NCI-H2227 treated with DMSO at 0.1 percent for 48 hours (cell line): ENCODE results near the gene CHMP6.

ENCODE experiments used
- DNase-seq: peaks from one replicate; lab custom pipeline; 2025; lab: John Stamatoyannopoulos, UW

CHMP6 gene

DNA sequence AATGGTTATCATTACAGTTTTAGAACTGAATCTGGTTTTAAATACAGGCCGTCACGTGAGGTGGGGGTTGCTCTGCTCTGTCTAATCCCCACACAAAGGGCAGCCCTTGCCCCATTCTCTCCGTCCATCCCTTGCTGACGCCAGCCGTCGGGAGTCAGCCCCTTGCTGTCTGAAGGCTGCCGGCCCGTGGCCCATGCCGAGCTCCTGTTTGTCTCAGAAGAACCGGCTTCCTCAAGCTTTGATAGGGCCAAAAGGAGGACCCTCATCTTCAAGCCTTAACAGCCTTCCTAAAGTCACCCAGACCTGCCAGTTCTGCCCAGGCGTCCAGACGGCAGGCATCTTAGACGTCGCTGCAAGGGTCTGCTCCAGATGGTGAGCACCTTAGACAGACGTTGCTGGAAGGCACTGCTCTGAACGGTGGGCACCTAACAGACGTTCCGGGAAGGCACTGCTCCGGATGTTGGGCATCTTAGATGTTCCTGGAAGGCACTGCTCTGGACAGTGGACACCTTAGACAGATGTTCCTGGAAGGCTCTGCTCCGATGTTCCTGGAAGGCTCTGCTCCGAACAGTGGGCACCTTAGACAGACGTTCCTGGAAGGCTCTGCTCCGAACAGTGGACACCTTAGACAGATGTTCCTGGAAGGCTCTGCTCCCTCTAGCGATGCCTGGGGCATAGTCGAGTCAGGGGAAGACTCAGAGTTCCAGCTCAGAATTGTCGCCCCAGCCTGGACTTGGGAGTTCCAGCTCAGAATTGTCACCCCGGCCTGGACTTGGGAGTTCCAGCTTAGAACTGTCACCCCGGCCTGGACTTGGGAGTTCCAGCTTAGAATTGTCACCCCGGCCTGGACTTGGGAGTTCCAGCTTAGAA is 35.1 kb upstream of the CHMP6 start:
- no peak for DNase-seq

- no peak for DNase-seq
These were observed 34.1 kb upstream of the CHMP6 start for GRCh38 chr17:80957461-80957941.

DNA sequence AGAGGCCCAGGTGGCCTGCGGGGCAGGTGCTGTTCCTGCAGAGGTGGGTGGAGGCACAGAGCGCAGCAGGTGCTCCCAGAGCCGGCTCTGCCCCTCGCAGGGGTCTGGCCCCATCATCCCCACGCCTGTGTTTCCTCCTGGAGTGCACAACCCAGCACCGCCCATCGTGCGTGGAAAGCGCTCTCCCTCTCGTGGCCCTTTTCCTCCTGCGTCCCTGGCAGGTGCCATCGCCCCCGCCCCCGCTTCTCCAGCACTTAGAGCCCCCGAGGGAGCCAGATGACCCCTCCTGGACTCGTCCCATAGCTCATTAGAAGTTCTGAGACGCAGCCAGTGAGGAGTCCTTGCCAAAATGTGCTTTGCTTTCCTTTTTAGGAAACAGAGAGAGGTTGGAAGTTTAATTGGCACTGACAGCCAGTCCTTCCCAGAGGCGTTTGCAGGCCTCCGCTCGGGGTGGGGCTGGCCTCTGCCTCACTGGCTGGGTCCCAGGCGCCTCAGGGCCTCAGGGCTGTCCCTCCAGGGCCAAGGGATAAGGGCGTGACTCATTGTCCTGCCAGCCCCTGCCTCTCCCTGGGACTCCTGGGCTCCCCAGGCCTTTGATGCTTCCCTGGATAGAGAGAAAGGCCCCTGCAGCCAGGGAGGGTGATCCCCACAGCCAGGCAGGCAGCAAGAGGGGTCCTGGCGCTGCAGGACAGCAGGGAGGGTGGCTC is 32.2 kb upstream of the CHMP6 start:
- DNase-seq = no peak

DNA sequence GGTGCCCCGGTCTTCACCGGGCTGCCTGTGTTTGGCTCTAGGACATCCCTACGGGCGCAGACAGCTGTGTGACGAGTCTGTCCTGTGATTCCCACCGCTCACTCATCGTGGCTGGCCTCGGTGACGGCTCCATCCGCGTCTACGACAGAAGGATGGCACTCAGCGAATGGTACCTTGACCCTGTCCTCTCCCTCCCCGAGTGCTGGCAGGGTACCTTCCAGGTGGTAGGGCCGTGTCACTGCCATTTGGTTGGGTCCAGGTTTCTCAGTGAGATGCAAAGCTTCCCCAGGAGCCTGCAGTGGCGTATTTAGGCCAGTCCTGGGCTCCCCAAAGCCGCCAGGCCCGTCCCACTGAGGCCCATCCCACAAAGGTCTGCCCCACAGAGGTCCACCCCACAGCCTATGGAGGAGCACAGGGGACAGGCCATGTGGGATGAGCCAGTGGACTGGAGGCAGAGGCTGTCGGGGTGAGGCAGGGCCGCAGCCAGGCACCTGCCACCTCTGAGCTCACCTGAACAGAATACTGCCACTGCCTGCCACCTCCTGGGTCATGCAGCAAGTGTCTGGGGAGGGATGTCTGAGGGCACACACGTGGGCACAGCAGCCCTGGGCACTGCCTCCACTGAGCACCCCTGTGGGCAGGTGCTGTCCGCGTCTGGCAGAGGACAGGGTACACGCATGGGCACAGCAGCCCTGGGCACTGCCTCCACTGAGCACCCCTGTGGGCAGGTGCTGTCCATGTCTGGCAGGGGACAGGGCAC is 31.4 kb upstream of the CHMP6 start:
- DNase-seq = no peak

DNA sequence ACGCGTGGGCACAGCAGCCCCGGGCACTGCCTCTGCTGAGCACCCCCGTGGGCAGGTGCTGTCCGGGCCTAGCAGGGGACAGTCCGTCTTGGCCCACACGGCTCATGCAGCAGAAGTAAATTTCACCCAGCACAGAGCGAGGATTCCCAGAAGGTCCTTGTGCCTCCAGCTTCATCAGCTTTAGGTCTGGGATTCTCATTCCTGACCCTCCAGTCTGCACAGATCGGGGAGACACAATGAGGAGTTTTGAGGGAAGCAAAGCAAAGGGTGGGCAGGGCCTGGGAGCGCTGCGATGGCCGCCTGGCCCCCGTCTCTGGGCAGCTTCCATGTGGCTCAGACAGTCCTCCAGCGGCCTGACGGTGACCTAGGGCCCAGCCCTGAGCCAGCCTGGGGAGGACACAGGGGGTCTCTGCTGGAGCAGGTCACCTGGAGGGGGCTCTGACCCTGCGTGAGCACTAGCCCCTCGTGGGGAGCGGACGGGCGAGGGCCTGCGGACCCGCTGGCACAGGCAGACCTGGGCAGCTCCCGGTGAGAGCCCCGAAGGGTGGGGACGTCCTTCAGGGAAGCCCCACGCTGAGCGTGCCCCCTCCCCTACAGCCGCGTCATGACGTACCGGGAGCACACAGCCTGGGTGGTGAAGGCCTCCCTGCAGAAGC is 30.7 kb upstream of the CHMP6 start:
- DNase-seq = no peak

GRCh38 chr17:80961541-80962330 is 29.9 kb upstream of the CHMP6 start:
- DNase-seq = no peak

- no peak for DNase-seq
These were observed 29.0 kb upstream of the CHMP6 start for GRCh38 chr17:80962356-80963329.

DNA sequence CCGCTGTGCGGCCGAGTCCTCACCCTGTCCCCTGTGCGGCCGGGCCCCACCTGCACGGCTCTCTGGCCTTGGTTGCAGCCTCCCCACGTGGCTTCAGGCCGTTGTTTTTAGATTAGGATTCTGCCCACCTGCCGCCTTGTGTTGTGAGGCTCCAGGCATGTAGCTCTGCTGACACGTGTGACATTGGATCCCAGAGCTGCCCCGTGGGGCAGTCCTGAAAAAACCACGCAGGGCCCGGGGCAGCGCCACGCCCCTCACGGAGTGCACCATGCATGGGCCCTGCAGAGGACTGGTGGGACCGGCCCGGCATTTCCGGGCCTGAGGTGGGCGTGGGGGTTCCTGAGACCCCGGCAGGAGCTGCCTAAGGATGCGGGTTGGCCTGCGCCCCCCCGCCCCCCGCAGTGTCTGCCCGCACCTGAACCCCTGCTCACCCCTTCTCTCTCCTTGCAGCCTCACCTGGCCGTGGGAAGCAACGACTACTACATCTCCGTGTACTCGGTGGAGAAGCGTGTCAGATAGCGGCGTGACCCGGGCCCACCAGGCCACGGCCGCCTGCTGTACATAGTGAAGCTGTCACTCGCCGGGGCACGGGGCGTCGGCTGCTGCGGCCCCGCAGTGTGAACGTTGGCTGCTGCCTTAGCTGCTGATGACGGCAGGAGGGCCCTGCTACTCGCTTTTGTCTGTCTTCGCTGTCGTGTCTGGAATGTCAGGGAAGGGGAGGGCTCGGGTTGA is 27.7 kb upstream of the CHMP6 start:
- DNase-seq = no peak

- DNase-seq = no peak
These were observed 27.1 kb upstream of the CHMP6 start for GRCh38 chr17:80964544-80964856.

DNA sequence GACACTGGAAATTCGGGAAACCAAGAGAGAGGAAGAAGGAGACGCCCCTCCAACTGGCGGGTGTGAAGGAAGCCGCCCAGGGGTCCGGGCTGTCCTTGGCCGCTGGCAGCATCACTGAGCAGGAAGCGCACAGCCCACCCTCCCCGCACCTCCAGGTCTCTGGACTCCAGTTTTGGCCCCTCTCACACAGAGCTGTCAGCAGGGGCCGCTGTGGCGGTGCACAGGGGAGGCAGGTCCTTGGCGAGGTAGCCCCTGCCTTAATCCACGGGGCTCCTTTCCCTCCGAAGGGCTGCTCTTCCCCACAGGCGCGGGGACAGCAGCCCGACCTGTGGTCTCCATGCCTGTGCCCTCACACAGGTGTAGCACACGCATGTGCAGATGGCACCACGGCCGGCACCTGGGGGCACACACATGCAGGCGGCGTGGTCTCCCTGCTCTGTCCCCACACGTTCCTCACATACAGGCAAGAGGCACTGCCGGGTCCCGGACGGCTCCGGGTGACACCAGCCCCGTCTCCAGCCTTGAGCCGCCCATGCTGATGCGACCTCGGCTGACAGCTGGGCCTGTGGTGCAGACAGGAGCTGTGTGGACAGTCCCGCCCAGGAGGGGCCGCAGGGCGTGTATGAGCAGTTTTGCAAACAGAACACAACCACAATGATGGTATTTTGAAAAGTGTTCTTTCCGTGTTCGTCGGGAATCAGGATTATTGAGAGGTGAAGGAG is 26.6 kb upstream of the CHMP6 start:
- no peak for DNase-seq

DNA sequence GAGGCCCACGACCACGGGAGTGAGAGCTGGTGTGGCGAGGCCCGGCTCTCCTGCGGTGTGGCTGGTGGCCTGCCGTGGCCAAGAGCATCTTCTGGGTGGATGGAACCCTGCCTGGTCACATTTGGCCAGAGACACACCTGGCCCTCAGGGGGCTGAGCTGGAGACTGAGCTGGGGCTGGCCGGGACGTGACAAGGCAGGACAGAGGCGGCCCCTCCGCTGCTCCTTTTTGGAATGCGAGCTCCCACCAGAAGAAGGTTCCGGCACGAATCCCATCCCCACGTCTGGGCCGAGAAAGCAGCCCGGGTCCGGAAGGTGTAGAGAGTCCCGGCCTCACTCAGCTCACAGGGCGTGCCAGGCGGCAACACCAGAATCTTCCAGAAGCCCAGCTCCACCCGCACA is 26.0 kb upstream of the CHMP6 start:
- DNase-seq = no peak

GRCh38 chr17:80967404-80967872 is 24.2 kb upstream of the CHMP6 start:
- no peak for DNase-seq

GRCh38 chr17:80968602-80969029 is 23.0 kb upstream of the CHMP6 start:
- peak; percentile 55 for DNase-seq

GRCh38 chr17:80969030-80969673 is 22.5 kb upstream of the CHMP6 start:
- no peak for DNase-seq

DNA sequence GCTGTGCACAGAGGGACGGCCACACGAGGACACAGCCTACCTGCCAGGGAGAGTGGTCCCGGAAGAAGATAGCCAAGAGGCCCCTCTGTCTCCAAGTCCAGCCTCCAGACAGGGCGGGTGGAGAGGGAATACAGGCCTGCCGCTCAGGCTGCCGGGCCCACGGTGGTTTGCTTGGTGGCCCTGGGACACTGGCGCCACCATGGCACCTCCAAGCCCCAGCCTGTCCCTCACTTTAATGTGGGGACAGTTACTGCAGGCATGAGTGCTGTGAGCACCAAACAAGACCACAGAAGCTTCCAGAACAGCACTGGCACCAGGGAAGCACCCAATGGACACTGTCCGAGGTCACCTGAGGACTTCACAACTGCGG is 22.0 kb upstream of the CHMP6 start:
- no peak for DNase-seq

DNA sequence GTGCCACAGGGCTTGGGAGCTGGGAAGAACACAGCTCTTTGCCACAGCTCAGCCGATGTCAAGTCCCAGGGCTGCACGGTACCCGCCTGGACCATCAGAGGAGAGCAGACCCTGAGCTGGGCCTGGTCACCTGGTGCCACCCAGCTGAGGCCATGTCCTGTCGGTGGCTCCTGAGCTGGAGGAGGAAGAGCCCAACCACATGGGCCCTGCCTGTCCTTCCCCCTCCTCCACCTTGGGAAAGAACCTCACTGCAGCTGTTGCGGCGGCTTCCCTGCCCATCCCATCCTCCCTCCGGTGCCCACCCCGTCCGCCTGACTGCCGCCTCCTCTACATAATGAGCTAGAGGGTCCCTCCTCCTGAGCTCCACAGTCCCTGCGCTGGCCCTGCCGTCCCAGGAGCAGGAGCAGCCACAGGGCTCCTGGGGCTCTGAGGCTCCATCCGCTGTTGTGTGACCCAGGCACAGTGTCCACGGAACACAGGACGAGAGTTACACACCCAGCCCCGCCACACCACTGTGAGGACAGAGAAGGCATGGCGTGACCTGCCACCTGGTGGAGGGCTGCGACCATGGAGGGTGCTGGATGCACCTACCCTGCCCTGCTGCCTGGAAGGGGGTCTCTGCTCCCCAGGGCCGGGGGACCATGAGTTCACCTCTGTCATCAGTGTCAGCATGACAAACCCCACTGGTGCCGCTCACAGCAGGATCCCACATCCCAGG is 21.4 kb upstream of the CHMP6 start:
- peak; percentile 9 for DNase-seq
